GM20000 (cell line): Measurements from ENCODE around the gene TEAD3.
"Not testable (repeated sequence)": the region's sequence is repeated elsewhere in the genome, so short reads cannot be mapped to it uniquely, and the experiment has no call there.

Source experiments
- DNase-seq: peaks from one replicate; pipeline ENCODE4 v3.0.0; 2012; ENCODE audit warnings: low spot score
- CTCF ChIP-seq: IDR thresholded peaks from 2 replicates; pipeline ENCODE4 v1.5.1; 2012; ENCODE audit warnings: mild to moderate bottlenecking, control low read depth; ENCODE audit errors: extremely low read depth, missing control alignments

TEAD3 gene

GRCh38 chr6:35519313-35520015 lies 22.6 kb upstream of the TEAD3 start:
- TF ChIP-seq CTCF: no peak
- no peak for DNase-seq

GRCh38 chr6:35518566-35519312 lies 21.9 kb upstream of the TEAD3 start:
- TF ChIP-seq CTCF: no peak
- DNase-seq: no peak

GRCh38 chr6:35517978-35518377 lies 21.1 kb upstream of the TEAD3 start:
- not testable (repeated sequence) for DNase-seq

GRCh38 chr6:35516712-35517111 lies 19.8 kb upstream of the TEAD3 start:
- TF ChIP-seq CTCF: no peak
- DNase-seq: no peak

- not testable (repeated sequence) for DNase-seq
Measured at GRCh38 chr6:35515939-35516338, 19.1 kb upstream of the TEAD3 start.

GRCh38 chr6:35514587-35514986 lies 17.7 kb upstream of the TEAD3 start:
- no peak for TF ChIP-seq CTCF
- no peak for DNase-seq

GRCh38 chr6:35512740-35513139 lies 15.9 kb upstream of the TEAD3 start, which contains the start of gene TULP1:
Gene TULP1, minus strand, starts transcription at chr6:35512896. Its CDS starts 38 bp downstream, at chr6:35512858.
- TF ChIP-seq CTCF: no peak
- no peak for DNase-seq

- TF ChIP-seq CTCF: no peak
- DNase-seq: no peak
Measured at GRCh38 chr6:35512006-35512405, 15.1 kb upstream of the TEAD3 start.
